HG02610 (cell line): ENCODE data around the gene GLB1L2.

ENCODE experiments used
- ATAC-seq: cut with Tn5 transposase; IDR thresholded peaks from one replicate; pipeline ENCODE4 v1.9.1; 2021; ENCODE audit warnings: mild to moderate bottlenecking, moderate library complexity; ENCODE audit not compliant: unreplicated experiment

GLB1L2 gene

GRCh38 chr11:134383576-134384221, 51.9 kb downstream of the GLB1L2 start:
- no peak for ATAC-seq

- ATAC-seq: no peak
Observed at GRCh38 chr11:134384406-134384805, 52.6 kb downstream of the GLB1L2 start.

- ATAC-seq: no peak
Observed at GRCh38 chr11:134385171-134385570, 53.4 kb downstream of the GLB1L2 start.

GRCh38 chr11:134385774-134386565, 54.2 kb downstream of the GLB1L2 start:
- ATAC-seq: no peak

GRCh38 chr11:134386945-134387344, 55.2 kb downstream of the GLB1L2 start:
- ATAC-seq: no peak

- no peak for ATAC-seq
Observed at GRCh38 chr11:134387501-134387900, 55.7 kb downstream of the GLB1L2 start.

GRCh38 chr11:134388590-134388989, 56.8 kb downstream of the GLB1L2 start:
- no peak for ATAC-seq

- no peak for ATAC-seq
Observed at GRCh38 chr11:134389464-134390180, 57.8 kb downstream of the GLB1L2 start.

GRCh38 chr11:134390706-134391569, 59.1 kb downstream of the GLB1L2 start:
- no peak for ATAC-seq

GRCh38 chr11:134391656-134392055, 59.9 kb downstream of the GLB1L2 start:
- ATAC-seq: no peak

- no peak for ATAC-seq
Observed at GRCh38 chr11:134392953-134393615, 61.3 kb downstream of the GLB1L2 start.

- no peak for ATAC-seq
Observed at GRCh38 chr11:134393638-134394037, 61.9 kb downstream of the GLB1L2 start.

- no peak for ATAC-seq
Observed at GRCh38 chr11:134394311-134394710, 62.5 kb downstream of the GLB1L2 start.

- ATAC-seq: no peak
Observed at GRCh38 chr11:134395002-134395401, 63.2 kb downstream of the GLB1L2 start.

- ATAC-seq: no peak
Observed at GRCh38 chr11:134397304-134398078, 65.7 kb downstream of the GLB1L2 start.

GRCh38 chr11:134398079-134398444, 66.3 kb downstream of the GLB1L2 start:
- no peak for ATAC-seq

- ATAC-seq: no peak
Observed at GRCh38 chr11:134398644-134399292, 67.0 kb downstream of the GLB1L2 start.

GRCh38 chr11:134399293-134399654, 67.5 kb downstream of the GLB1L2 start:
- ATAC-seq: no peak

GRCh38 chr11:134399996-134400395, 68.2 kb downstream of the GLB1L2 start:
- no peak for ATAC-seq
